Liver (tissue), 9 donors: ENCODE data around the gene PLCG2. TPM values are rescaled to one million over a fixed set of nuclear protein-coding genes. Genes with fewer than 3 reads are reported as not detected.

ENCODE experiments used
- DNase-seq: peaks from one replicate; pipeline ENCODE4 v3.0.0-alpha.2; 2017; ENCODE audit warnings: low spot score
- H3K27ac ChIP-seq, 2 donors: one replicate each; pipeline ENCODE4 v1.7.0; 2013; ENCODE audit warnings: inconsistent platforms in 2 of 2, low read length in 2 of 2, control low read depth in 1 of 2, low read depth in 1 of 2, mild to moderate bottlenecking in 1 of 2
- H3K27me3 ChIP-seq, 4 donors: one replicate each; pipeline versions ENCODE4 v1.6.1 to v1.7.0; 2013; ENCODE audit warnings: low read length in 3 of 4, inconsistent platforms in 1 of 4, mild to moderate bottlenecking in 1 of 4, moderate library complexity in 1 of 4; ENCODE audit not compliant: control insufficient read depth in 4 of 4, insufficient read depth in 4 of 4
- H3K36me3 ChIP-seq, 4 donors: one replicate each; pipeline versions ENCODE4 v1.6.1 to v1.7.0; 2013; ENCODE audit warnings: low read length in 3 of 4, mild to moderate bottlenecking in 3 of 4, low read depth in 1 of 4, moderate library complexity in 1 of 4; ENCODE audit not compliant: control insufficient read depth in 4 of 4, insufficient read depth in 3 of 4
- H3K4me1 ChIP-seq, 4 donors: one replicate each; pipeline versions ENCODE4 v1.6.1 to v1.7.0; 2013; ENCODE audit warnings: low read length in 3 of 4, mild to moderate bottlenecking in 3 of 4, moderate library complexity in 1 of 4; ENCODE audit not compliant: control insufficient read depth in 4 of 4, insufficient read depth in 4 of 4
- H3K4me3 ChIP-seq, 3 donors: one replicate each; pipeline versions ENCODE4 v1.6.1 to v1.7.0; 2013; ENCODE audit warnings: low read length in 3 of 3, control low read depth in 1 of 3, low read depth in 1 of 3, mild to moderate bottlenecking in 1 of 3
- H3K9ac ChIP-seq, 2 donors: one replicate each; pipeline ENCODE4 v1.7.0; 2013; ENCODE audit warnings: low read length in 2 of 2, mild to moderate bottlenecking in 2 of 2, moderate library complexity in 2 of 2, control low read depth in 1 of 2, low read depth in 1 of 2
- H3K9me3 ChIP-seq, 4 donors: one replicate each; pipeline versions ENCODE4 v1.6.1 to v1.7.0; 2013; ENCODE audit warnings: low read length in 3 of 4; ENCODE audit not compliant: control insufficient read depth in 4 of 4
- ATF3 ChIP-seq: IDR thresholded peaks from 2 replicates; pipeline ENCODE4 v1.6.1; 2016; ENCODE audit warnings: antibody characterized with exemption
- CTCF ChIP-seq: fragments of 150-350 bp; IDR thresholded peaks from 2 replicates; pipeline ENCODE4 v1.5.1; 2017; ENCODE audit warnings: improper control_type of control experiment, low read depth, low read length; ENCODE audit not compliant: missing input control
- EGR1 ChIP-seq, 2 donors: IDR thresholded peaks; 2 replicates each; pipeline ENCODE4 v1.6.1; 2016 to 2018; ENCODE audit warnings: antibody characterized with exemption in 2 of 2, low read depth in 2 of 2
- FOXA1 ChIP-seq: IDR thresholded peaks from 2 replicates; pipeline ENCODE4 v1.6.1; 2016; ENCODE audit warnings: antibody characterized with exemption
- FOXA2 ChIP-seq: IDR thresholded peaks from 2 replicates; pipeline ENCODE4 v1.6.1; 2016; ENCODE audit warnings: antibody characterized with exemption
- GABPA ChIP-seq, 2 donors: IDR thresholded peaks in 1 of 2; conservative IDR thresholded peaks in 1 of 2; 2 replicates each; pipeline ENCODE4 v1.6.1; 2016; ENCODE audit warnings: antibody characterized with exemption in 2 of 2, mild to moderate bottlenecking in 1 of 2, moderate library complexity in 1 of 2
- HNF4A ChIP-seq, 2 donors: conservative IDR thresholded peaks; 2 replicates each; pipeline ENCODE4 v1.6.1; 2016; ENCODE audit warnings: antibody characterized with exemption in 2 of 2, mild to moderate bottlenecking in 2 of 2
- HNF4G ChIP-seq: IDR thresholded peaks from 2 replicates; pipeline ENCODE4 v1.6.1; 2016; ENCODE audit warnings: antibody characterized with exemption
- JUND ChIP-seq, 2 donors: IDR thresholded peaks; 2 replicates each; pipeline ENCODE4 v1.6.1; 2016; ENCODE audit warnings: antibody characterized with exemption in 2 of 2
- MAX ChIP-seq: IDR thresholded peaks from 2 replicates; pipeline ENCODE4 v1.6.1; 2016; ENCODE audit warnings: antibody characterized with exemption
- NR2F2 ChIP-seq: IDR thresholded peaks from 2 replicates; pipeline ENCODE4 v1.6.1; 2016; ENCODE audit warnings: antibody characterized with exemption
- RAD21 ChIP-seq, 2 donors: IDR thresholded peaks; 2 replicates each; pipeline ENCODE4 v1.6.1; 2016; ENCODE audit warnings: antibody characterized with exemption in 2 of 2, mild to moderate bottlenecking in 2 of 2
- REST ChIP-seq: IDR thresholded peaks from 2 replicates; pipeline ENCODE4 v1.6.1; 2016; ENCODE audit warnings: antibody characterized with exemption, mild to moderate bottlenecking
- RXRA ChIP-seq, 2 donors: IDR thresholded peaks; 2 replicates each; pipeline ENCODE4 v1.6.1; 2017 to 2018; ENCODE audit warnings: antibody characterized with exemption in 2 of 2, mild to moderate bottlenecking in 1 of 2
- SP1 ChIP-seq: IDR thresholded peaks from 2 replicates; pipeline ENCODE4 v1.6.1; 2018; ENCODE audit warnings: antibody characterized with exemption, mild to moderate bottlenecking
- TAF1 ChIP-seq: conservative IDR thresholded peaks from 2 replicates; pipeline ENCODE4 v1.6.1; 2016; ENCODE audit warnings: antibody characterized with exemption, mild to moderate bottlenecking
- YY1 ChIP-seq: IDR thresholded peaks from 2 replicates; pipeline ENCODE4 v1.6.1; 2016; ENCODE audit warnings: antibody characterized with exemption, mild to moderate bottlenecking
- ZBTB33 ChIP-seq: IDR thresholded peaks from 2 replicates; pipeline ENCODE4 v1.6.1; 2016; ENCODE audit warnings: antibody characterized with exemption
- WGBS: extraction: QIAGEN DNeasy Blood & Tissue Kit; methylation state at CpG from one replicate; pipeline ENCODE4 v1.1.7; 2013; 5-methylcytosine and 5-hydroxymethylcytosine counted together
- polyA plus RNA-seq, 2 donors: library from polyadenylated mRNA; stranded (reverse) in 1 of 2; unstranded in 1 of 2; fragments of 200-250 nt in 1 of 2; fragments of >200 nt in 1 of 2; fragmentation: Nextera tagmentation in 1 of 2; extraction: Ambion mirVana in 1 of 2; gene quantifications; one replicate each; pipeline versions ENCODE4 v1.2.1 to v1.2.3, GENCODE V29; 2013 to 2015
- total RNA-seq, 2 donors: library from RNA; depleted of rRNA; stranded (reverse); fragments of >200 nt; gene quantifications; one replicate each; pipeline ENCODE4 v1.2.3, GENCODE V29; 2014
- donor health status: healthy.
- donor health status: healthy.
- donor health status: healthy.
- donor health status: healthy.
- donor health status: healthy.

Gene PLCG2
- total and polyA plus RNA-seq, 4 donors: 7.1 to 21.6 (median 15.8) TPM

- 88% methylated on average over 5 of the region's 5 CpGs for WGBS
- no peaks in the 10 kb centered on the region for H3K36me3 ChIP-seq
Observed at GRCh38 chr16:81814751-81815428, 35.8 kb downstream of the PLCG2 start.

More at GRCh38 chr16:81814751-81815428, 35.8 kb downstream of the PLCG2 start:
- Histone ChIP-seq H3K9me3 (no peaks in the 10 kb centered on the region), H3K27ac (no peak overlapping the region), H3K4me3 (no peak overlapping the region), H3K27me3 (no peaks in the 10 kb centered on the region), H3K4me1 (no peaks in the 10 kb centered on the region), H3K9ac (no peak overlapping the region)
- no peak for DNase-seq
- TF ChIP-seq JUND (IDR thresholded peaks at IDR 0.05) (no peak), RXRA (IDR thresholded peaks at IDR 0.05) (no peak), ATF3 (no peak), CTCF (no peak), FOXA2 (no peak), GABPA (IDR thresholded peaks at IDR 0.05 in 1 of 2, conservative IDR thresholded peaks at IDR 0.05 in 1 of 2) (no peak), RAD21 (IDR thresholded peaks at IDR 0.05) (no peak), SP1 (no peak), HNF4A (conservative IDR thresholded peaks at IDR 0.05) (no peak), MAX (no peak), EGR1 (IDR thresholded peaks at IDR 0.05; ENCODE audit: low read depth in 2 of 2) (no peak), HNF4G (no peak), ZBTB33 (no peak), NR2F2 (no peak), TAF1 (no peak), YY1 (no peak), FOXA1 (no peak), REST (no peak)
